ENCODE data around the gene LRRN1.

LRRN1 gene

DNA sequence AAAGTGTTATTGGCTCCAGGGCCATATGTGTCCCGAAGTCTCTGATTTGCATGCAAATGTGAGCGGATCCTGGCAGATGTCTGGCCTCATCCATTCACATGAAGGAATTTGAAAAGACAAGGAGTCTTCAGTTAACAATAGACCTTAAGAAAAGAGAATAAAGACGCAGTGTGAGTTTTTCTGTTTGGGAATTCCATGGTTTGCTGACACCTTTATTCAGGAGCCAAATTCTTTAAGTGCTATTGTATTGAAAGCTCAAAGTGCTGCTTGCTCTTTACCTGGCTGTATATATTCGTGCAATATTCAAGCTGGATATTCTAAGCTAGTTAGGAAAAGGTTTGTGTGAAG, 2.2 kb downstream of the LRRN1 start:
- no peak overlapping the region for H3K27ac ChIP-seq
- no peak for TF ChIP-seq CTCF (conservative IDR thresholded peaks at IDR 0.05; ENCODE audit: low read depth)
- POLR2A ChIA-PET (ENCODE audit: low non-redundant PET), result no interaction called here
- CTCF ChIA-PET, result no interaction called here
- no peak for DNase-seq (ENCODE audit: low spot score)

GRCh38 chr3:3802046-3802445, 2.8 kb downstream of the LRRN1 start:
- DNase-seq (ENCODE audit: low spot score), result no peak
- POLR2A ChIA-PET (ENCODE audit: low non-redundant PET), result no interaction called here

DNA sequence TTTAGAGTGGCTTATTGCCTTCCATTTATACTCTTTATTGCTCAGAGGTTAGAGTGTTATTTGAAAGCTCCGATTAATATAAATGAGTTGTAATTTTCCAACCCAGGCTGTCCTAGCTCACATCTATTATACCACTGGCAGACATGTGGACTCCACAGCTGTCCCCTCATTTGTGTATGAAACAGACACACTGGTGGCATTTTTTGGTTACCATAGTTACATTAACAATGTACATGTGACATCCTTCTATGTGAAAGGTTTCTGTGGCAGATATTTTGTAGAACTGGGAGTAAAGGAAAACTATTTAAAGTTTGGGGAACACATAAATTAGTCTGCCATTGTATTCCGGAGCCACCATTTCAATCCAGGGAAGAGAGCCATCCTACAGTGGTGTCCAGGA, 5.3 kb downstream of the LRRN1 start:
- DNase-seq (ENCODE audit: low spot score), result no peak
- ChIA-PET CTCF (no interaction called here), POLR2A (ENCODE audit: low non-redundant PET) (no interaction called here)
- no peak for TF ChIP-seq CTCF (conservative IDR thresholded peaks at IDR 0.05; ENCODE audit: low read depth)
- H3K27ac ChIP-seq, result no peak overlapping the region

More at GRCh38 chr3:3802046-3802445, 2.8 kb downstream of the LRRN1 start:
- no peak overlapping the region for H3K27ac ChIP-seq
- no peak for TF ChIP-seq CTCF (conservative IDR thresholded peaks at IDR 0.05; ENCODE audit: low read depth)
- CTCF ChIA-PET, result no interaction called here

DNA sequence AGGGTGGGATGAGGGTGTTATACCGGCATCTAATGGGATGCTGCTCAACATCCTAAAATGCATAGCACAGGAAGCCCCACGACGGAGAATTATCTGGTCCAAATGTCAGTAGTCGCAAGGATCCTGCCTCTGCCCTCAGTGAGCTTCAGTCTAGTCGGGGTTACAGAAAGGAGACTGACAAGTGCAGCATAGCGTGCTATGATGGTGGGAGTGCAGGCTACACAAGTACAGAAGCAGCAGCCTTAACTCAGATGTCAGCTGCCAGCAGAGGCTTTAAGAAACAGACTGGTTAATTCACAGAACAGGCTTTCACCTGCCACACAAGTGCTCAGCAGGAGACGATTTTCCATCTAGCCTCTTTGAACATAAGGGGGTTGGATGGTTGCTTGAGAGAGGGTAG, 6.9 kb downstream of the LRRN1 start:
- no peak for DNase-seq (ENCODE audit: low spot score)
- POLR2A ChIA-PET (ENCODE audit: low non-redundant PET), result no interaction called here
- no peak overlapping the region for H3K27ac ChIP-seq
- CTCF ChIA-PET, result no interaction called here
- no peak for TF ChIP-seq CTCF (conservative IDR thresholded peaks at IDR 0.05; ENCODE audit: low read depth)

DNA sequence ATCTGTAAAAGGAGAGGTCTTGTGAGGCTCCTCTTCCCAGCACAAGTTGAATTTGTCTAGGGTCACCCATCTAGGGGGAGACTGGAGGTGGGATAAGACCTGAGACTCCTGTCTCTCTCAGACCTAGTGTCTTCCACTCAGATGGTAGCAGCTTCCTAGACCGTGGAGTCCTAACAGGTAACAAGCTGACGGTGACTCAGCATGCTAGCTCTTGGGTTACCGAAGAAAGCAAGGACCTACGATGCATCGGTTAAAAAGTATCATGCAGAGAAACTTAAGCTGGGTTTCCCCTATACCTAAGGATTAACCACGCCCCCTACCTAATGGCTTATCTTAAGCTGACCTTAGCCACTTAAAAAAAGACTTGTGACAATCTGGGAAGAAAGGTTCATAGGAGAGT, 7.6 kb downstream of the LRRN1 start:
- no peak overlapping the region for H3K27ac ChIP-seq
- DNase-seq (ENCODE audit: low spot score), result no peak
- ChIA-PET CTCF (no interaction called here), POLR2A (ENCODE audit: low non-redundant PET) (no interaction called here)
- TF ChIP-seq CTCF (conservative IDR thresholded peaks at IDR 0.05; ENCODE audit: low read depth), result no peak

DNA sequence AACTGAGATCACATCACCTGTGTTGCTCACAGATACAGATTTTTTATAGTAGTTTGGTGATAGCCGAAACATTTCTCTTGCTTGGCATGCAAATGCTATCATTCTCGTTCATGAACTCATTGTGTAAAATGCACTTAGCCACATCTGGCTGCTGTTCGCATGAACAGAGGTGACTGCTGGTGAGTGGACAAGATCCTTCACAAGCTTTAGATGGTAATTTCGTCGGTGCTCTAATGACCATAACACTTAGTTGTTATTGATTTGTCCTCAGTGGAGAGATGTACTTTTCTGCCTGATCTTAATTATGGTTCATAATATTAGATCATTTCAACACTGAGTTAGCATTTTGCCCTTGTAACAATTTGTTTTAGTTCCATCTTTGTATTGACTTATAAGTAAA, 13.8 kb downstream of the LRRN1 start:
- DNase-seq (ENCODE audit: low spot score), result no peak
- H3K27ac ChIP-seq, result no peak overlapping the region
- CTCF ChIA-PET, result no interaction called here
- TF ChIP-seq CTCF (conservative IDR thresholded peaks at IDR 0.05; ENCODE audit: low read depth), result no peak
- POLR2A ChIA-PET (ENCODE audit: low non-redundant PET), result no interaction called here

DNA sequence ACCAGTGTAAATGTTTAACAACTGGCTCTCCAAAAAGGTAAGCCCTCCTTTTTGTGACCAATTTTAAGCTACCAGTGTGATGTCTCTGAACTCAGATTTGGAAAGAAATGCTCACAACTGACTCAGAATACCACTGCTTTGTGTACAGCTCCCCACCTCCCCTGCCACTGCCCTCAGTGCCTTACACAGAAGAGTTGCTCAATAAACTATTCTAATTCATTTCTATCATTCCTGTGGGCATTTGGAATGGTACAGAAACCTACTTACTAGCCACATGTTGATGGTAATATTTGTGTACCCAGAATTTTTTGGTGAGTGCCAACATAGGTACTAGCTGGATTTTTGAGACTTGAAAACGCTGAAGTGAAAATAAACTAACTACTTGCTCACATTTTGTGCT, 16.0 kb downstream of the LRRN1 start:
- DNase-seq (ENCODE audit: low spot score), result no peak
- no peak for TF ChIP-seq CTCF (conservative IDR thresholded peaks at IDR 0.05; ENCODE audit: low read depth)
- ChIA-PET CTCF (no interaction called here), POLR2A (ENCODE audit: low non-redundant PET) (no interaction called here)
- H3K27ac ChIP-seq, result no peak overlapping the region

Measured in RWPE1 (cell line).